ENCODE measurements around the gene LRGUK.
"Not testable (repeated sequence)": the region's sequence is repeated elsewhere in the genome, so short reads cannot be mapped to it uniquely, and the experiment has no call there.

Gene LRGUK

DNA sequence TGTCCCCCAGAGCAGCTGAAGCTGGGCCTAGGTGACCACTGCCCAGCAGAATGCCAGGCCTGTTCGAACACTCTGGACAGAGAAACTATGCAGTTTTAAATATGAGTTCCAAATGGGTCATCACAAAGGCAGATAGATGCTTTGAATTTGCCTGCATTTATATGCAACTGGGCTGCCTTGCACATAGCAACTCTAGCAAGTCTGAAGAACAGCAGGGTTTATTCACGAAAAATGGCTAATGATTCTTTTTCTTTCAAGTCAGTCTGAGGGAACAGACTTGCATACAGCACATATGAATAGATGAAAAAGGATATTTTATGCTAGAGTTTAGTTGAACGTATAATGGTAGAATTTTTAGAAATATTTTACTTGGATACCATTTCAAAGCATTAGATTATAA is 121.1 kb downstream of the LRGUK start:
- no peak for DNase-seq

DNA sequence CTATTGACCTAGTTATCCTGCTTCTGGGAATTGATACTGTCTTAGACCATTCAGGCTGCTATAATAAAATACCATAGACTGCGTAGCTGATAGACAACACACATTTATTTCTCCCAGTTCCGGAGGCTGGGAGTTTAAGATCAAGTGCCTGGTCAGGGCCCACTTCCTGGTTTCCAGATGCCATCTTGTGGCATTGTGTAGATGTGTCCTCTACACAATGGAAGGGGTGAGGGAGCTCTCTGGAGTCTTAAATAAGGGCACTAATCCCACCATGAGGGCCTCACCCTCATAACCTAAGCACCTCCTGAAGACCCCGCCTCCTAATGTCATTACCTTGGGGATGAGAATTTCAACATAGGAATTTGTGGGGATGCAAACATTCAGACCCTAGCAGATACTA is 127.2 kb downstream of the LRGUK start:
- no peak for DNase-seq

DNA sequence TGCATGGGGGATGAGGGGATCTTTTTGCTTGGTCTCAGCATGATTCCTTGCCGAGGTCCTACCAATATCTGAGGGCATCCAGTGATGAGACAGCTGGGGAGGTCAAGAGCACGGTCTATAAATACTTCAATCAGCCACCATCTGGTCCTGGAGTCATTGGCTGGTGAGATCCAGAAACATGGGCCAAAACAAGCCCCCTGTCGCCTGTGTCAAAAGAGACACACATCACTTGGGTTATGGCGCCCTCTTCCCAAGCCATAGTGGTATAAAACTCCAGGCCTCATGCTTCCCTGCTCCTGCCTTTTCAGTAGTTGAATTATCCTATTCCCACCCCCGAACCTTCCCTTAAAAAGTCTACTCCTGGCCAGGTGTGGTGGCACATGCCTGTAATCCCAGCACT is 128.7 kb downstream of the LRGUK start:
- DNase-seq, result no peak

DNA sequence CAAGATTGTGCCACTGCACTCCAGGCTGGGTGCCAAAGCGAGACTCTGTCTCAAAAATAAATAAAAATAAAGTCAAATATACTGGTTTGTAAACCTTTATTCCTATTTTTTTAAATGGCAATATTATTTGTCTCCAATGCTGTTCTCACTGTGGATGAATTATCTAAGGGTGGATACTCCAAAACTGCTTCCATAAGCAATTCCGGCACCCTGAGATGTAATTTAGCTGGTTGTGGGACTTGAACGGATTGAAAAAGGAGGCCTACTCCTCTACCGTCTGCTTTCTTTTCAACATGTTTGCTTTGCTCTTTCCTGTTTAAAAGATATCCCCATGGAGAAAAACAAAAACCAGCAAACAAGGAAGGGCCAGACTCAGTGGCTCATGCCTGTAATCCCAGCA is 135.2 kb downstream of the LRGUK start:
- DNase-seq, result no peak

DNA sequence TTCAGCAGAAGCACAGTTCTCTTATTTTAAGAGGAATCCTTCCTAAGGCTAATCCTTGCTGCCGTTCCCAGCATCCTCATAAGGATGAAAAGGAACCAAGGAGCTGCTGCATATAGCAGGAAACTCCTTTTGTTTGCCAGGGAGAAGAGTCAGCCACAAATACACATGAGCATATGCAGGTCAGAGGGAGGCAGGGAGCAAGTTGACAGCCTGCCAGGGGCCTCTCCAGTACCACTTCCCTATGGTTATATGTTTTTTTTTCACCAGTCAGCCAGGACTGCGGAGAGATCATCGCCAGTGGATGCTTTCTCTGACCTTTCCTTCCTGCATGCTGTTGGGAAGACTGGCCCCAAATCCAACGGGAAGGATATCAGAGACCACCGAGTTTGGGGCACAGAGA is 149.8 kb downstream of the LRGUK start:
- DNase-seq, result no peak

DNA sequence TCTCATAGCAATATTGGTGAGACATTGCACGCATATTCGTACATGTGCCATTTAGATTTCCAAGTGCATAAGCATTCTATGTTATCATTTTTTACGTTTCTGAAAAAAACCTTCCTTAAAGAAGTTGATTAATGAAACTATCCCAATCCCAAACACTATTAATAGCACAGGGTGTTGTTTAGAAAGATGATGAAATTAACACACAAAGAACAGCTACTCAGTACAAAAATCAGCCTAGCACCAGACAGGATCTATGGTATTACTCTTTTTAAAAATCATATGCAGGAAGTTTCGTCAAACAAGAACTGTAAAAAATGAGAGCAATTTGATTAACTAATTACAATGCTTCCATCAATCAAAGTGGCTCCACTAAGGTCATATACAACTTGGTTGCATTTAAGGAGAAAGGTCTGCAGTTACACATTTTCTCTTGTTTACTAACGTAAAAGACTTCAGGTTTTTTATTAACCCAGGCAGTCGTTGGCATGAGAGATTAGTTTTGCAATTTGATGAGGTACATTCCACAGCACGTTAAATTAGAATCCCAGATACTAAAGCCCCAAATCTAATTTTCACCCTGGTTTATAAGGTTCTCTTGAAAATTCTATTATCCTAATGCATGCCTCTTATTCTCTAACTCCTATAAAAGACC is 151.5 kb downstream of the LRGUK start:
- no peak for DNase-seq

DNA sequence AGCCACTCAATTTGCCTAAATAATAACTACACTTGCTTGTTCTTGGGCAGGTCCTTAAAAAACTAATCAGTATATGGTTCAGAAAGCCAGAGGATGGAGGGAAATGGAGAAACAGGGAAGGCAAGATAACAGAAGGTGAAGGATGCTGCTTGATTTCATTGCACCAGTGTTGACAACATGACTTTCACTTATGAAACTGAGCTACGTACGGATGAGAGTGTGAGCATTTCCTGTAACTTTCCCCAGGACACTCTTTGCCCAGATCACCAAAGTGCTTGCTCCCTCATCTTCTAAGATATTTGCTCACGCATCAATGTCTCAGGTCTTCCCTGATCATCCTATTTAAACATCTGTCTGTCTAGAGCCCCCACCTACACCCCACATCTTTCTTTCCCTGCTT is 152.2 kb downstream of the LRGUK start:
- no peak for DNase-seq

DNA sequence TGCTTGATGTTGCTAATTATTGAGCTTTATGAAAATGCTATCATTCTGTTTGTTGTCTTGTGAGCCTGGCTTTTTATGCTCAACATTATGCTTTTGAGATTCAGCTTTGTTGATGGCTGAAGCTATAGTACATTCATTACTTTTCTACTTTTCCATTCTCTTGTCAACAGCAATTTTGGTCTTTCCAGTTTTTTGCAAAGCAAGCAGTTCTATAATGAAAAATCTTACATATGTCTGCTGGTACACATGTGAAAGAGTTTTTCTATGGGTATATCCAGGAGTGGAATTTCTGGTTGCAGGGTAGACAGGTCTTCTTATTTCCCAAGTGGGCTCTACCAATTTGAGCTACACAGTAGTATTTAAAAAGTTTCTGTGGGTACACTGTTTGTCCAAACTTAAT is 152.8 kb downstream of the LRGUK start:
- DNase-seq, result no peak

DNA sequence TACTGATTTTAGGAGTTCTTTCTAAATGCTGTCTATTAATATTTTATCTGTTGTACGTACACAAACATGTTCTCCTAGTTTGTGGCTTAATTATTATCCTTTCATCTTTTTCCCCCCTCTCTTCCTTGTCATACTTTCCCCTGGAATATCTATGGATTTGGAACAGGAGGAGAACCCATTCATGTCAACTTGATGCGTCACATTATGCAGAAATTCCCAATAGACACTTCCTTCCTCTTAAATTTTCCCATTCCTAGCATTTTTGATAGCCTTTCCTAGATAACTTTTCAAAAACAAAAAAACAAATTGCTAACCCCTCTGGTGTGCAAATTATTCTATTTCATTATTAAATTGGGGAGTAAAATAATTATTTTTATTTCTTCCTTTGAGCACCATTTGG is 153.4 kb downstream of the LRGUK start:
- DNase-seq, result no peak

DNA sequence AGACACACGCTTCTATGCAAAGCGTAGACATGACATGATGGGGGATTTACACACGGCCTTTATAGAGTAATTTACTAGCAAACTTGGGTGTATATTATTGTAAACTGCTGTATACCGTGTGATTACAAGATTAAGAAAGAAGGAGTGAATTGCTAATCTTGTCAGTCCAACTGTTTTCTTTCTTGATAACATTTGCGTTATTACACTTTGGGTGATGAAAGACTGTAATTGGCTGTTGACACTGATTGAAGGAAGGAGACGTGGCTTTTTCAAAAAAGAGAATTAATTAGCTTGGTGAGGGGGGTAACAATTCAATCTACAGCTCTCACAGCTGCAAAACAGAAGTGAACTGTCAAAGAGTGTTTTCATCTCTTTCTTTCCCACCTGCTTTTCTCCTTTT is 156.9 kb downstream of the LRGUK start:
- no peak for DNase-seq

DNA sequence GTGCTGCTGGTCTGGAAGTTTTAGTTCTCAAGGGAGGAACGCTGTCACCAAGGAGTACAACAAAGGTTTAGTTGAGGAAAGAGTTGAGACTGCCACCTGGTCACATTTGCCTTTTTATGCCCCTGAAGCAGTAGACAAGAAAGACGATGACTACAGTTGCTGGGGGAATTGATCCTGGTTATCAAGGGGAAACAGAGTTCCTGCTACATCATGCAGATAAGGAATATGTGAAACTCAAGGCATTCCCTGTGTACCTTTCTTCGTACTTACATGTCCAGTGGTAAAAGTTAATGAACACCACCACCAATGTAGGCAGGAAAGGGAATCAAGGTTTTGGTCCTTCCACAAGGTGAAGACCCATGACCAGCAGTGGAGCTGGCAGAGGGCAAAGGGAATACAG is 157.8 kb downstream of the LRGUK start:
- DNase-seq, result no peak

DNA sequence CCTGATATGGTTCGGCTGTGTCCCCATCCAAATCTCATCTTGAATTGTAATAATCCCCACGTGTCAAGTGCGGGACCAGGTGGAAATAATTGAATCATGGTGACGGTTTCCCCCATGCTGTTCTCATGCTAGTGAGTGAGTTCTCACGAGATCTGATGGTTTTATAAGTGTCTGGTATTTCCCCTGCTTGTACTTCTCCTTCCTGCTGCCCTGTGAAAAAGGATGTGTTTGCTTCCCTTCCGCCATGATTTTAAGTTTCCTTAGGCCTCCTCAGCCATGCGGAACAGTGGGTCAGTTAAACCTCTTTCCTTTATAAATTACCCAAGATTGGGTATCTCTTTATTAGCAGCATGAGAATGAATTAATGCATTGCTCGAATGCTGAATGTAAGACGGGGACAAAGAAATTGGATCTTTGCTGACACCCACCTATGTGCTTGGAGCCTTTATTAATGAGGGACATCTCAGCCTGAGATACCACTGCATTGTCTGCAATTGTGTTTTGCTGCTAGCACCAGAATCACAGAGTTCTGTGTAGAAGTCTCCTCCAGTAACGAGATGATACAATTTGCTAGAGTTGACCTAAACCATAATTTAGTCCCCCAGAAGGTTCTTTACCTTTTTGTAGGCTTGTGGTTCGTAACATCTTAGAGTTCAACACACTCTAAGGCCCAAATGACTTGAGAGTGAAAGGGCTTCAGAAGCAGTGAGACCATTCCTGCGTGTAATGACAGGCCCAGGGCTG is 160.9 kb downstream of the LRGUK start:
- no peak for DNase-seq

DNA sequence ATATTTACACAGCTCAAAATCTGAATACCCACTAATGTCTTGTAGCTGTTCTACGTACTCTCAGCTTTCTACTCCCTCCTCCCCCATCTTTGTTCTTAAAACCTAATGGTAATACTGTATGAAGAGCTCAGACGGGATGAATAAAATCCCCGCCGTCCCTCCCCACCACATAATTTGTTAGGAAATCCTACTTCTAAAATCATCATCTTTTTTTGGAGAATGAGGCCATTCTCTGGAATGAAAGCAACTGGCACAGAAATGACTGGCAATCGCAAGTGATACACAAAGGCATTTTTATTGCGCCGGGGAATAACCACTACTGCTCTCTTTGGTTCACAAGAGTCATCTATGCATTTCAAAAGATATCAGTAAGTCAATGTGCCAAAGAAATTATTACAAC is 162.3 kb downstream of the LRGUK start:
- DNase-seq, result no peak

DNA sequence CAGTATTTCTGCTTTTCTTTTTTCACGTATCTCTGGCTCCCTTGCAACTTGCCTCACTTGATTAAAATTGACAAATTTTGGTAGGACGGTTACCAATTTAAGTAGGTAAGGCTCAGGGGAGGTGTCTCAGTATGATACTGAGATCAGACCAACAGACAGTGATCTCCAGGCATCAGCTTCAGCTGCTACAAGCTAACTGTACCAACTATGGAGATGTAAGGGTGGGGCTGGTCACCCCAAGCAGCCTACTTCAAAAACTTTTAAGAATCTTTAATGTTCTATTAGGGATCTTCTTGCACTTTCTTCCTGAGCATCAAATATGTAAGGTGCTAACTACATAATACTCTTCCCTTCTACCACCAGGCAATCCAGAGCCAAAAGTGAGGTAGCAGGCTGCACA is 162.7 kb downstream of the LRGUK start:
- DNase-seq, result no peak

DNA sequence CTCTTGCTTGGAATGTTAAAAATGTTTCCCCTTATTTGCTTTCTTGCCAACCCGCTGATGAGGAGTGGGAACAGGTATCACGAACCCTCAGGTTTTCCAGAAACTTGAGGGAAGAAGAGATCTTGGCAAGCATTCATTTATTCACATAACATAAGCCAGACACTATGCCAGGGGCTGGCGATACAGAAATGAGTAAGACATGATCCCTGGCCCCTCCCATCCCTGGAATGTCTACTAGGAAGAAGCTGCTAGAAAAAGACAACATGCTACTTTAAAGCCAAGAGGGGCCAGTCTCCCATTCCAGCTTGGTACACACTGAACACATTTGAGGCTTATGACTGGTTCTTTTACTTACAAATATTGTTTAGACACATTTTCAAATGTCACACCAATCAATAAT is 163.1 kb downstream of the LRGUK start:
- DNase-seq, result no peak

DNA sequence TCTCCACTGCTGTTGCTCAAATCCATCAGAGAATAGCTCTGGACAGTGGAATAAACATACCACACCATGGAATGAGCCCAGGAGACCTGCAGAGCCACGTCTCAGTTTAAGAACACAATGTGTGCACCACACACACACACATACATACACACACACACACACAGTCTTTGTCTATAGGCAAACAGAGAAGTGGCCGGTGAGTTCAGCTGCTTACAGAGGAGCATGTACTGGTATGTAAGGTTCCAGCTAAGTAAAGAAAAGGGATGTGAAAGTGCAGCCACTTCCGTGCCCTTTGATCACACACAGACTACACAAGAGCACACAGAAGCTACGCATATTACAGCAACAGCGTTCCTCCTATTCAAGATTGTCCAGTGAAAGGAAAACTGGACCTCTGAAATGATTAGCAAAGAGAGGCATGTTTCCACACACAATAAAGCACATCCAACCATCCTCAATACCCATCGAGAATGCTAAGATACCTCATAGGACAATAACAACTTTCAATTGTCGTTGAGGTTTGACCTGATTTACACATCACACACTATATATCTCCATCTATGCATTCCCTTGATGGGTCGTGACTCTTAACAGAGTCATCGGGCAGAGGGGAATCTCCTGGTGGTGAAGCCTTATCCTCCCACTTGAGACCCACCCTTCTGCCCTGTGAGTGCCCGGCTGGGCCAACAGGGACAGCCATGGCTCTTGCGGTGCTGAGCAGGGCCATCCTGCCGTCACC is 166.0 kb downstream of the LRGUK start:
- no peak for DNase-seq

DNA sequence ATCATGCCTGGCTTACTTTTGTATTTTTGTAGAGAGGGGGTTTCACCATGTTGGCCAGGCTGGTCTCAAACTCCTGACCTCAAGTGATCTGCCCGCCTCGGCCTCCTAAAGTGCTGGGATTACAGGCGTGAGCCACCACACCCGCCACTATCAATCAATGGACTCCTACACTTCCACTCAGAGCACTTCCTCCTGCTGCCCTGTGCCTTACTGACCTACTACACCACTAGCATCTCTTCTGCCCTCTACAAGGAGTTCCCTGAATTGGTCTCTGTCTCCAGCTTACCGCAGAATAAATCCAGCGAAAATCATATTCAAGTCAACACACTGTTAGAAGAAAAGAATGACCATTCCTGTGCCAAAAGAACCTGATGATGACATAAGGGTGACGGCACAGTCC is 168.8 kb downstream of the LRGUK start:
- not testable (repeated sequence) for DNase-seq

DNA sequence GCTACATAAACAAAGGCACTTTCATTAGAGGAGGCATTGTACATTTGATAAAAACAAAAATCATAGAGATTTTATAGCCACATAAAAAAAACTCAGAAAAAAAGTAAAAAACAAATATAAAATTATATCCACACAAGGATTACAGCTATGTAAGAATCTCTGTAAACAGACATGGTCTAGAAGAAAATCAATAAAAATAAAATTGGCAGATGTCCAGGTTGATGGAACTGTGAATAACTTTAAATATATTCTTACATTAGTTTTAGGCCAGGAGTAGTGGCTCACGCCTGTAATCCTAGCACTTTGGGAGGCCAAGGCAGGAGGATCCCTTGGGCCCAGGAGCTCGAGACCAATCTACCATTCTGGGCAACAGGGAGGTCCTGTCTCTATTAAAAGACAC is 170.3 kb downstream of the LRGUK start:
- no peak for DNase-seq

DNA sequence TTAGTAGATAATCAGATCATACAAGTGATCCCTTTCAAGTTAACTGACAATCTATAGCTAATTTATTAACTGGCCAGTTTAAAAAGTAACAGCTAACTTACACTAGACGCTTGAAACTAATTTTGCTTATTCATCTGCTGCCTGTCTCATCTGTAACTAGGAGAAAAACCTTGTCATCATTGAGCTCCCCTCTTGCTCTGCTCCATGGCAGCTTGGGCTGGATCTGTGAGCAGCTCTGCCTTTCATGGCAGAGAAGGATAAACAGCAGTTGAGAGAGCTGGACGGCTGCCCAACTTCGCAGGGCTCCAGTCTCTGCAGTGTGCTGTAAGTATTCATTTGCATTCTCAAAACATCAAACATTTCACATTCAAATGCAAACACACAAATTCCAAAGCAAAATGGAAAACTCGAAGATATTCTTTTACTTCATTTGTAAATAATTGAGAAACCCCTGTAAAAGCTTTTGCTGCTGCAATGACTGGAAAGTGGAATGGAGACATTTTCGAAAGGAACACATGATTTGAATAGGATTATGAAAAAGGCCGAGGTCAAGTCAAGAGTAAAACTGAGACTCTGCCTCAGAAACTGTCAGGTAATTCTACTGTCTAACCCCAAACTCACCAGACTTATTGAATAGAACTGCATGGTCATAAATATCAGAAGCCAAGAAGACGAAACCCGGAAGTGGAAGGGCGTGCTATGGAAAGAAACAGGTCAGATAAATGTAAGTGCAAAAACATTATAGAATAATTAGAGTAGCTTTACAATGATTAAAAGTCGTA is 172.0 kb downstream of the LRGUK start:
- DNase-seq, result no peak

DNA sequence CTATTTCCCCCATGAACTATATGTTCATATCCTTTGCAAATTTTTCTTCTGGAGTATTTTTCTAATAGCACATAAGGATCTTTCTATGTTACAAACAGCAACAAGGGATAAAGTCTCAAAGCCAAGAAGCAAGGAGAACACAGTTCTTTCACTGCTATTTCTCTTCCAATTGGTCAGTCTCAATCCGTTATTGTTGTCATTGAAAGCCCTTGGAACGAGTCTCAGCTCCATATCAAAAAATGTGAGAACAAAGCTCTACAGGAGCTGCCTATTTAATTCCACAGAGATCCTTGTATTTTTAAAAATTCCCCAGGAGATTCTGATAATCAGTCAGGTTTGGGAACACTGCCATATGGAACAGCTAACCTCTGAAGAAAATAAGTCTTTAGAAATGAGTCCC is 173.8 kb downstream of the LRGUK start:
- DNase-seq, result no peak

DNA sequence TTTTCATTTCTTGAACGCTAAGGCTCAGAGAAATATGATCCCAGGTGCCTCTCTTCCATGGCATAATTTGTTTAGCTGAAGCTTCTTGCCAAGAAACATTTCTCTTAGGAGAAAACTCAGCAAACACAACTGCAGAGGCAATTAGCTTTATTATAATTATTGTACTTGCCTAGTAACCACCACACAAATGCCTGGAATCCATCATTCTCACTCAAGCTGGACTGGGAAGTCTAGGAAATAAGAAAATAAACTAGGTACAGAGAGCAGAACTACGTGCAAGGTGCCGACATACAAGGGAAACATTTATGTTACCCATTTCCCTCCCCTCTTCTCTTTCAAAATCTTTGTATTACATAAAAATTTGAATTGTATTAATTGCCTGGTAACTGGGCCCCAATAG is 174.5 kb downstream of the LRGUK start:
- no peak for DNase-seq

DNA sequence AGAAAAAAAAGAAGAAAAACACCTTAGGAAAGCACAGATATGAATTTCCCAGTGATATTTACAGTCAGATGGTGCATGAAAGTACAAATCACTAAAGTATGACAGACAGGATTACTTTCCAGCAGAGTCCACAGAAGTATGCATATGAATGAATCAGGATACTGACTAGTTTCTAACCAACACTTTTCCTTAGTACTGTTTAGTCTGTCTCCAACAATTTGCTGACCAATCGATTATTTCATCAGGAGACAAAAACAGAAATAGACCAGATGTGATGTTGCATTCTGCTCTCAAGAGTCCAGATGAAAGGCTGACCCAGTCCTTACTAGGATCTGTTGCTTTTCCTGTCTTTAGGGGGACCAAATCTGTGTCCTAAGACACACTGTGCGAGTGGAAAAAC is 175.0 kb downstream of the LRGUK start:
- DNase-seq, result no peak

DNA sequence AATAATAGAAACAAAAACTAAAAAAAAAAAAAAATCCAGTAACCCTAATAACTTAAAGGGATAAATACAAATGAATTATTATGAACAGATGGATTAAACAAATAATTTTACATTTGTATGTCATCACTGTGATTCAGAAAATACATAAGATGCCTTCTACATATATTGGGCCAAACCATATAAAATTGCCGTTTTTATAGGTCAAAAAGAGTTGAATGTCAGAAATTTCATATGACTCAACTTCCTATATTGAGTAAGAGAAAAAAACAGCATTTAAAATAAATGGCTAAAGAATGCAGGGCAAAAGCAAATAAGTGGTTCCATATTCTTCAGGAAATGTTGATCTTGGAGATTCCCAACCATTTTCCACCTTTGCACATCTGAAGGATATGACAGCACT is 180.2 kb downstream of the LRGUK start:
- no peak for DNase-seq

DNA sequence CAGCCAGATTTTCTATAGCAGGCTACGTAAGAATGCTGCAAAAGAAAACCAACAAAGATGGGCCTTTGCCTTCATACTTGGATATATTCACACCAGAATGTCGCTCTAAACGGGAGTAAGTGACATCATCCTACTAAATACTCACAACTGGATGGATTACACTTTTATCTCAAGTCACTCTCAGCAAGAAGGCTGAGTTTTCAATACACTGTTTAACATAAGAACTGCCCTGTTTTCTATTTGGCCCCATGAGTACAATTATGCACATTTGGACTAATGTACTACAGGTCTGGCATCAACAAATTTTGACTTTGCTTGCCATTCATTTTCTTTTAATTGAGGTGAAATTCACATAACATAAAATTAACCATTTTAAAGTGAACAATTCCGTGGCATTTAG is 181.4 kb downstream of the LRGUK start:
- no peak for DNase-seq
